Small intestine (tissue), 7 donors: ENCODE results near the gene CHMP1B. TPM values are rescaled to one million over a fixed set of nuclear protein-coding genes. Genes with fewer than 3 reads are reported as not detected.
"Not testable (repeated sequence)": the region's sequence is repeated elsewhere in the genome, so short reads cannot be mapped to it uniquely, and the experiment has no call there.

Experiments used
- DNase-seq, 2 donors: peaks; one replicate each; pipeline versions ENCODE4 v3.0.0 to v3.0.0-alpha.2; 2013
- FAIRE-seq: peaks from 2 replicates; lab custom pipeline; 2012; peaks lifted over from hg19 to GRCh38; lab: Jason Lieb, UNC
- H3K27ac ChIP-seq, 3 donors: one replicate each; pipeline ENCODE4 v1.5.1; 2013; ENCODE audit warnings: low read length in 2 of 3, mild to moderate bottlenecking in 2 of 3, control low read depth in 1 of 3, inconsistent platforms in 1 of 3, low read depth in 1 of 3, moderate library complexity in 1 of 3
- H3K27me3 ChIP-seq, 3 donors: one replicate each; pipeline ENCODE4 v1.6.1; 2013; ENCODE audit warnings: low read length in 3 of 3, inconsistent platforms in 1 of 3; ENCODE audit not compliant: control insufficient read depth in 3 of 3, insufficient read depth in 3 of 3
- H3K36me3 ChIP-seq, 3 donors: one replicate each; pipeline ENCODE4 v1.6.1; 2013; ENCODE audit warnings: low read length in 3 of 3, inconsistent platforms in 1 of 3, low read depth in 1 of 3, mild to moderate bottlenecking in 1 of 3, moderate library complexity in 1 of 3; ENCODE audit not compliant: control insufficient read depth in 3 of 3, insufficient read depth in 2 of 3
- H3K4me1 ChIP-seq, 3 donors: one replicate each; pipeline ENCODE4 v1.6.1; 2013; ENCODE audit warnings: low read length in 2 of 3, inconsistent platforms in 1 of 3, low read depth in 1 of 3, mild to moderate bottlenecking in 1 of 3, moderate library complexity in 1 of 3; ENCODE audit not compliant: control insufficient read depth in 3 of 3, insufficient read depth in 2 of 3
- H3K4me3 ChIP-seq, 3 donors: one replicate each; pipeline ENCODE4 v1.5.1; 2013; ENCODE audit warnings: low read length in 3 of 3, control low read depth in 1 of 3, inconsistent platforms in 1 of 3, low read depth in 1 of 3, mild to moderate bottlenecking in 1 of 3, moderate library complexity in 1 of 3
- H3K9me3 ChIP-seq, 2 donors: one replicate each; pipeline ENCODE4 v1.6.1; 2013; ENCODE audit warnings: low read depth in 1 of 2, low read length in 1 of 2; ENCODE audit not compliant: control insufficient read depth in 2 of 2, insufficient read depth in 1 of 2
- WGBS, 3 donors: extraction: QIAGEN DNeasy Blood & Tissue Kit; methylation state at CpG; one replicate each; pipeline ENCODE4 v1.1.7; 2013; 5-methylcytosine and 5-hydroxymethylcytosine counted together
- polyA plus RNA-seq, 4 donors: library from polyadenylated mRNA; stranded (reverse) in 3 of 4; unstranded in 1 of 4; fragments of 200-250 nt in 3 of 4; fragments of 120-200 nt in 1 of 4; gene quantifications; one replicate each; pipeline versions ENCODE4 v1.2.1 to v1.2.3, GENCODE V29; 2013
- donor health status: healthy with polysubstance abuse.
- donor health status: control.
- donor health status: control.
- donor health status: Bipolar disorder and iron deficiency.
- donor health status: healthy.

Gene CHMP1B
- polyA plus RNA-seq, 4 donors = 38.1 to 71.3 (median 60.8) TPM

DNA sequence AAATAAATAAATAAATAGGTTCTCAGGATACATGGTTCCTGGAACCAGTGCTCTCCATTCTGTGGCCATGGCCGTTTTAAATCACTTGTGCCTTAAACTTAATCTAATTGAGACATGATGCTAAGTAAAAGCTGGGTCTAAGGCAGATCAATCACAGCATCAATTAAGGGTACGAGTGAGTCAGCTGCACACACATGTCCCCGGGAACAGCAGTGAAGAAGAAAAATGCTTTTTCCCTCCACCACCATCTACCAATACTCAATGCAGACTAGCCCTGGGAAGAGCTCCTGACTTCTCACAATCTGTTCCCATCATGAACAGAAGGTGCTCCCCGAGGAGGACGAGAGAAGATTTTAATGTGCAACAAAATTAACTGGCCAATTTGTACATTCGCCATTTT is 6.8 kb upstream of the CHMP1B start:
- no peak overlapping the region for H3K27ac ChIP-seq
- no peaks in the 10 kb centered on the region for H3K27me3 ChIP-seq
- DNase-seq = no peak
- no peak overlapping the region for H3K4me3 ChIP-seq
- no peaks in the 10 kb centered on the region for H3K36me3 ChIP-seq
- no peak for FAIRE-seq
- WGBS, 3 donors = 86 to 88% (median 87%) methylated on average over 6 of the region's 6 CpGs
- no peaks in the 10 kb centered on the region for H3K9me3 ChIP-seq
- H3K4me1 ChIP-seq = peaks cover 0 to 6% (median 0%) of the 10 kb centered on the region in 3 donors

- H3K9me3 ChIP-seq = no peaks in the 10 kb centered on the region
- no peak overlapping the region for H3K27ac ChIP-seq
- no peaks in the 10 kb centered on the region for H3K36me3 ChIP-seq
- H3K4me1 ChIP-seq = peaks cover 0 to 2% (median 0%) of the 10 kb centered on the region in 3 donors
- FAIRE-seq (no peak), DNase-seq (no peak)
- H3K4me3 ChIP-seq = no peak overlapping the region
- 88 to 93% (median 88%) methylated on average over 4 of the region's 4 CpGs for WGBS, 3 donors
- H3K27me3 ChIP-seq = no peaks in the 10 kb centered on the region
Measured at GRCh38 chr18:11845654-11846053, 5.6 kb upstream of the CHMP1B start.

GRCh38 chr18:11847811-11848210 is 3.4 kb upstream of the CHMP1B start:
- Histone ChIP-seq H3K4me3 (no peak overlapping the region), H3K9me3 (no peaks in the 10 kb centered on the region), H3K27ac (no peak overlapping the region), H3K27me3 (no peaks in the 10 kb centered on the region), H3K4me1 (no peaks in the 10 kb centered on the region), H3K36me3 (no peaks in the 10 kb centered on the region)
- no peak for DNase-seq
- FAIRE-seq = no peak
- WGBS, 3 donors = 75 to 87% (median 83%) methylated on average over 4 of the region's 4 CpGs

- 82 to 94% (median 91%) methylated on average over 7 of the region's 7 CpGs for WGBS, 3 donors
- FAIRE-seq = no peak
Measured at GRCh38 chr18:11849279-11849678, 1.9 kb upstream of the CHMP1B start.

DNA sequence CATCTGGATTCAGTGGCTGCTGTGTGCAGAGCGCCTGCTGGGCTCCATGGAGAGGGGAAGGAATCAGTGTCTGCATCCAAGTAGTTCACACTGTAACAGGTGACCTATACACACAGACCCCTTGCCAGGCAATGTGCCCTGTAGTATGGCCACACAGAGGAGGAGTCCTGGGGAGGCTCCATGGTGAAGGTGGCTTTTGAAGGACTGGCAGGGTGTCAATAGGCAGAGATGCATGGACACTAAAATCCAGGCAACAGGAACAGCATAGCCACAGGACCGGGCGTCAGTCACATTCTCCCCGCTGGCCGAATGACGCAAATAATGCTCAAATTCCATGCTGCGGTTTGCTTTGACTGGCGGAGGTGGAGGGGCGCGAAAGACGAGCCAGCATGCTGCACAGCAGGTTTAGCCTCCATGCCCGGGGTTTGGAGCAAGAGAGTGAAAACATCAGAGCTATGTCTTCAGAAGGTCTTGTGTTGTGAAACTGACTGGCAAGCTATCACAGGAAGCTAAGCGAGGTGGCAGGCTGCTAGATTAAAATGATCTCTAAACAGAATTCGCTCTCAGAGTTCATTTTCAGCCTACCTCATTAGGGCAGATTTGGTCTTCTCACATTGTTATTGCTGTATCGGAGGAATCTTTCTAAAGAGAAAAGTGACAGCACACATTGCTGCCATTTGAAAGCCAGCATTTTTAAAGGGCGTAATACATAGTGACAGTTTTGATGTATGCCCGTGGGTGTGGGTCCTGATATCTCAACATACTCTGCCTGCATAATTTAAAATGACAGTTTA is 1.2 kb upstream of the CHMP1B start:
- peak overlapping the region in 2 of 3 donors; percentile 98 to 99 for H3K27ac ChIP-seq
- H3K27me3 ChIP-seq = no peaks in the 10 kb centered on the region
- no peak for FAIRE-seq
- peak overlapping the region; percentile 50 to 95 (median 67) for H3K4me3 ChIP-seq
- peaks cover 0 to 7% (median 4%) of the 10 kb centered on the region in 3 donors for H3K4me1 ChIP-seq
- DNase-seq = peak; percentile 67 to 78
- H3K36me3 ChIP-seq = peaks cover 0 to 4% (median 0%) of the 10 kb centered on the region in 3 donors
- no peaks in the 10 kb centered on the region for H3K9me3 ChIP-seq
- WGBS, 3 donors = 7 to 16% (median 7%) methylated on average over 17 of the region's 17 CpGs

More at GRCh38 chr18:11849279-11849678, 1.9 kb upstream of the CHMP1B start:
- Histone ChIP-seq H3K36me3 (no peaks in the 10 kb centered on the region), H3K4me3 (no peak overlapping the region), H3K4me1 (peaks cover 0 to 7% (median 4%) of the 10 kb centered on the region in 3 donors), H3K27me3 (no peaks in the 10 kb centered on the region), H3K27ac (peak overlapping the region in 1 of 3 donors; percentile 98), H3K9me3 (no peaks in the 10 kb centered on the region)
- DNase-seq = no peak

GRCh38 chr18:11850821-11851145 is 430 bp upstream of the CHMP1B start:
- no peak for FAIRE-seq
- no peak for DNase-seq
- H3K27me3 ChIP-seq = no peaks in the 10 kb centered on the region
- WGBS, 3 donors = 0 to 1% (median 0%) methylated on average over 10 of the region's 10 CpGs
- peaks cover 0 to 5% (median 0%) of the 10 kb centered on the region in 3 donors for H3K36me3 ChIP-seq
- H3K4me1 ChIP-seq = peaks cover 0 to 7% (median 4%) of the 10 kb centered on the region in 3 donors
- H3K27ac ChIP-seq = peak overlapping the region; percentile 87 to 99 (median 98)
- no peaks in the 10 kb centered on the region for H3K9me3 ChIP-seq
- peak overlapping the region; percentile 67 to 95 (median 91) for H3K4me3 ChIP-seq

DNA sequence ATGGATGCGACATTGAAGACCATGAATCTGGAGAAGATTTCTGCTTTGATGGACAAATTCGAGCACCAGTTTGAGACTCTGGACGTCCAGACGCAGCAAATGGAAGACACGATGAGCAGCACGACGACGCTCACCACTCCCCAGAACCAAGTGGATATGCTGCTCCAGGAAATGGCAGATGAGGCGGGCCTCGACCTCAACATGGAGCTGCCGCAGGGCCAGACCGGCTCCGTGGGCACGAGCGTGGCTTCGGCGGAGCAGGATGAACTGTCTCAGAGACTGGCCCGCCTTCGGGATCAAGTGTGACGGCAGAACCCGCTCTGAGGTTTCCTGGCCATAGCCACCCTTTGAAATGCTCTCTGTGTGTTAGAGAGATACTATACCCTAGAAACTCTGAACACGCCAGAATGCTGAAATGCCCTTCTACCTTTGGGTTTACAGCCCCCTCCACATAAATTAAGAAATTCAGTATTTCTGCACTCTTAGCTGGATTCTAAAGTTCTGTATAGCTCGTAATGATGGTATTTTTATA is 659 bp downstream of the CHMP1B start:
- Histone ChIP-seq H3K27ac (peak overlapping the region; percentile 87 to 99 (median 98)), H3K4me1 (peaks cover 0 to 17% (median 11%) of the 10 kb centered on the region in 3 donors)
- FAIRE-seq = no peak

GRCh38 chr18:11854554-11854953 is 3.3 kb downstream of the CHMP1B start:
- DNase-seq, FAIRE-seq, H3K4me3 ChIP-seq, H3K27me3 ChIP-seq, H3K9me3 ChIP-seq, H3K36me3 ChIP-seq: not testable (repeated sequence)
- Histone ChIP-seq H3K27ac (peak overlapping the region in 1 of 3 donors; percentile 87), H3K4me1 (peaks cover 3 to 19% (median 11%) of the 10 kb centered on the region in 3 donors)
- 71 to 89% (median 83%) methylated on average over 6 of the region's 6 CpGs for WGBS, 3 donors

More for the DNA sequence above, 659 bp downstream of the CHMP1B start:
- Histone ChIP-seq H3K27me3 (no peaks in the 10 kb centered on the region), H3K9me3 (no peaks in the 10 kb centered on the region), H3K4me3 (peak overlapping the region; percentile 67 to 95 (median 91)), H3K36me3 (peaks cover 0 to 5% (median 0%) of the 10 kb centered on the region in 3 donors)
- peak; percentile 53 to 79 for DNase-seq
- 0 to 1% (median 1%) methylated on average over 23 of the region's 23 CpGs for WGBS, 3 donors
